Stimulated activated CD8-positive, alpha-beta memory T cell treated with anti-CD3 and anti-CD28 coated beads, Interleukin-15, amount 100 ng/mL, for 4 hours (primary cell): ENCODE data around the gene NCK1.

ENCODE experiments used
- DNase-seq, 2 donors: peaks; one replicate each; pipeline ENCODE4 v3.0.0-alpha.2; 2020; ENCODE audit warnings: low read depth in 2 of 2

NCK1 gene

DNA sequence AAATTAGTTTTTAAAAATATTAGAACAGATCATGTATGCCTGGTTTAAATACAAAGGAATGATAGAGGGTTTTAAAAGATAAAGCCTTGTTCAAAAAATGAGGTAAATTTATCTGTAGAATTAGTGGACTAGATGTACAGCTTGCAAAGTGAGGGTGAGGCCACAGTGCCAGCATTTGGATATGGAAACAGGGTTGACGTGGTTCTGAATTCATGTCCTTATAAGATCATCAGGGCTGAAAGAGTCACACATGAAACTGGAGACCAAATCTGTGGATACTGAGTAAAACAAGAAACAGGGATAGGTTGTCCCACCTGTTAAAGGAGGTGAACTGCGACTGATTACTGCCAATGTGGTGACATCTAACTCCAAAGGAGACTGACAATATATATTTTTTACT, 46.3 kb downstream of the NCK1 start:
- DNase-seq = no peak

DNA sequence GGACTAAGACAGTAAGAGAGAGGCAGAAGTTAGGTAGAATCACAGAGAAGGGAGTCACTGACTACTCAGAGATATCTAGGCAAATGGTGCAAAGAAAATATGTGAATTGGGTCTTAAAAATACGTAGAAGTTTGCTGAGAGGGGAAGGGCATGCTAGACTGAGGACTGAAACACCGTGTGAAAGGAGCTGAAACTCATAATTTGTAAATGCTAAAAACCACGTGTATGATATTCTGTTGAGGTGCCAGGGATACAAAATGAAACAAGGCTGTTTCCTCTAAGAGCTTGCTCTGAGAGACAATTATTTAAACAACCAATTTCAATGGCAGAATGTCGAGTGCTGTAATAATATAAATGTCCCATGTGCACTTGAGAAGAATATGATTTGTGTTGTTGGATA, 47.2 kb downstream of the NCK1 start:
- DNase-seq = no peak

DNA sequence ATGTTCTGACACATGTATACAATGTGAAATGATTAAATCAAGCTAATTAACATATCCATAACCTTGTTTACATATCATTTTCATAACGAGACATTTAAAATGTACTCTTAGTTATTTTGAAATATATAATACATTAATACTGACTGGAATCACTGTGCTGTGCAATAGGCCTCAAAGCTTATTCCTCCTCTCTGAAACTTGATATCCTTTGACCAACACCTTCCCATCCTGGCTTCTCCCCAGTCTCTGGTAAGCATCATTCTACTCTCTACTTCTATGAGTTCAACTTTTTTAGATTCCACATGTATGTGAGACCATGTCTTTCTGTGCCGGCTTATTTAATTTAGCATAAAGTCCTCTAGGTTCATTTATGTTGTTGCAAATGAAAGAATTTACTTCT, 48.7 kb downstream of the NCK1 start:
- DNase-seq = no peak

DNA sequence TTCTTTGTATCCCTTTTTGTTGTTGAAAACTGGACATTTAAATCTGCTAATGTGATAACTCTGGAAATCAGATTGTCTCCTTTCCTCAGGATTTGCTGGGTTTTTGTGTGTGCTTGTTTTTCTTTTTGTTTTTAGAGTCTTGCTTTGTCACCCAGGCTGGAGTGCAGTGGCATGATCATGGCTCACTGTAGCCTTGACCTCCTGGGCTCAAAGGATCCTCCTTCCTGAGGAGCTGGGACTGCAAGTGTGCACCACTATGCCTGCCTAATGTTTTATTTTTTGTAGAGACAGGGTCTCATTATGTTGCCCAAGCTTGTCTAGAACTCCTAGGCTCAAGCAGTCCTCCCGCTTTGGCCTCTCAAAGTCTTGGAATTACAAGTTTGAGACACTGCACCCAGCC, 51.2 kb downstream of the NCK1 start:
- DNase-seq = no peak

DNA sequence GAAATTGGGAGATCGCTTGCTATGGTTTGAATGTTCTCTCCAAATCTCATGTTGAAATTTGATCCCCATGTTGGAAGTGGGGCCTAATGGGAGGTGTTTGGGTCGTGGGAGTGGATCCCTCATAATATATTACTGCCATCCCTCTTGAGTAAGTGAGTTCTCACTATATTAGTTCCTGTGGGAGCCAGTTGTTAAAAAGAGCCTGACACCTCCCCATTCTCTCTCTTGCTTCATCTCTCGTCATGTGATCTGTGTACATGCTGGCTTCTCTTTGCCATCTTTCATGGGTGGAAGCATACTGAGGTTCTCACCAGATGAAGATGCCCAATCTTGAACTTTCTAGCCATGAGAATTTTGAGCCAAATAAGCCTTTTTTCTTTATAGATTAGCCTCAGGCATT, 52.7 kb downstream of the NCK1 start:
- DNase-seq = no peak

DNA sequence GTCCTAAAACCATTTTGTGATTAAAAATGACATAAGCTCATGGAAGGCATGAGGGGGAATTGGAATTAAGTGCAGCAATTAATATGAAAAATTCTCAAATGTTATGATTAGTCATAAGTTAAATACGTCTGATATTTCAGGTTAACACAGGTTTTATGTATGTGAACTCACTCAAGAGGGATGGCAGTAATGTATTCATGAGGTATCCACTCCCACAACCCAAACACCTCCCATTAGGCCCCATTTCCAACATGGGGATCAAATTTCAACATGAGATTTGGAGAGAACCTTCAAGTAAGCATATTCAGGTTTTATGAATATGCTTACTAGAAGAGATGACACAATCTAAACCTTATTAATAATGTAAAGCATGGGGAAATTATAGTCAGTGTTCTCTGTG, 54.2 kb downstream of the NCK1 start:
- no peak for DNase-seq

DNA sequence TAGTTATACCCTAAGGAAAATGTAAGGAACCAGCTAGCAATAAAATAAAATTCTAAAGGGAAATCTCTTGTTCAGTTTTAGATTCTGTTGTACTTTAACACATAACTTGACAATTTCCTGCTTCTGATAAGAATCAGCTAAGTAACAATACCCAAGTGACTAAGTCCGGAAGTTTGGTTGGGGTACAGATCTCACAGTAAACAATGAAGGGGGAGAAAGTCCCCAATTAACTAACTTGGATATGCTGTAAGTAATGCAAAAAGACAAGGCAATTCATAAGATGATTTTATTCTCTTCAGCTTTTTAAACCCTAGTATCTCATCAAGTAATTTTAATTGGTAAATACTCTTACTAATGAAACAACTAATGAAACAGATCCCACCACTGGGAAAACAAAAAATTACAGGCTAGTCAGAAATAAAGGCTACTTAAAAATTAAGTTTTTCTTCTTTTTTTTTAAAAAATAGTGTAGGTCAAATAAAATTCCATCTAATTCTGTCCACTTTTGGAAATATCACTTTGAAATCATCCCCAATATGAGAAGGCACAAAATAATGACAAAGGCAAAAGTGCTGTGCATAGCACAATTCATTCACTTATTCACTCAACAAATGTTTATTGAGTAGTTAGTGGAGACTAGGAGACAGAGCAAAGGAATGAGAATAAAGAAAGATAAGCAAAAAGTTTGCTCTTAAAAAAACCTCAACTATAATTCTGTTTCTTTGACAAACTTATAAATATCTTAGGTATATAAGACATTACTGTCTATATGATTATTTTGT, 58.0 kb downstream of the NCK1 start:
- DNase-seq = no peak

DNA sequence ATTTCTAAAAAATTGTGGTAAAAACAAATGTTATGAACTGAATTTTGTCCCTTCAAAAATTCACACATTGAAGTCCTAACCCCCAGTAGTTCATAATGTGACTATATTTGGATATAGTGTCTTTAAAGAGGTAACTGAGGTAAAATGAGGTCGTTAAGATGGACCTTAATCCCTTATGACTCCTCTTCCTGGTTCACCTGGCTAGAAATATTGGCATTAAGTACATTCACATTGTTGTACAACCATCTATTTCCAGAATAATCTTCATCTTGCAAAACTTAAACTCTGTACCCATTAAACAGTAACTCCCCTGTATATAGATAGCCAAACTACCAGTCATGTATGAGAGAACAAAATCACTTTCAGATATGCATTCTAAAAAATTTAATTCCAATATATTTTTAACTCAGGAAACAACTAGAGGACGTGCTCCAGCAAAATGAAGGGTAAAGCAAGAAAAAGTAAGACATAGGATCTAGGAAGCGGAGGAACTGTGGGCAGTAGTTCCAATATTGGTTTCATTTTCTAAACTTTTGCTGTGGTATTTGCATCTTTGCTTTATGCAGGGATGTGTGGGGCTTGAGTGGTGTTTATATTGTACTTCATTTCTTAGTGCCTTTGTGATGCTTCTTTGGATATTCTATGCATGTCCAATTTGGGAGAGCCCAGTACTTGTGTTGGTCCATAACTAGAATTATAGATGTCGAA, 59.0 kb downstream of the NCK1 start:
- DNase-seq = no peak

DNA sequence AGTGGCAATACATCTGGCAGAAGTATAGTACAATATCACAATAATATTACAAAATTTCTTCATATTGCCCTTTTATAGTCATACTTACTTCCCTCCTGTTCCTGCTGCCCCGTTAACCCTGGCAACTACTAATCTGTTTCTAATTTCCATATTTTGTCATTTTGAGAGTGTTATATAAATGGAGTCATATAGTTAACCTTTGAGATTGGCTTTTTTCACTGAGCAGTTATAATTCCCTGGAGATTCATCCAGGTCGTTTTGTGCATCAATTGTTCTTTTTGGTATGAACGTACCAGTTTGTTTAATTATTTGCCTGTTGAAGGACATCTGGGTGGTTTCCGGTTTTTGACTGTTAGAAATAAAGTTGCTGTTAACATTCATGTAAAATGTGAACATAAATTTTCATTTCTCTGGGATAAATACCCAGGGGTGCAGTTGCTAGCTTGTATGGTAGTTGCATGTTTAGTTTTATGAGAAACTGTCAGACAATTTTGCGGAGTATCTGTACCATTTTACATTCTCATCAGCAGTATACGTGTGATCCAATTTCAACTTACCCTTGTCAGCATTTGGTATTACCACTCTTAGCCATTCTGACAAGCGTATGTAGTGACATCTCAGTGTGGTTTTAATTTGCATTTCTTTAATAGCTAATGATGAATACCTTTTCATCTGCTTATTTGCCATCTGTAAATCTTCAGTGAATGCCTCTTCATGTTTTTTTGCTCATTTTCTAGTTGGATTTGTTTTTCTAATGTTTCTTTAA, 63.6 kb downstream of the NCK1 start:
- DNase-seq = no peak

DNA sequence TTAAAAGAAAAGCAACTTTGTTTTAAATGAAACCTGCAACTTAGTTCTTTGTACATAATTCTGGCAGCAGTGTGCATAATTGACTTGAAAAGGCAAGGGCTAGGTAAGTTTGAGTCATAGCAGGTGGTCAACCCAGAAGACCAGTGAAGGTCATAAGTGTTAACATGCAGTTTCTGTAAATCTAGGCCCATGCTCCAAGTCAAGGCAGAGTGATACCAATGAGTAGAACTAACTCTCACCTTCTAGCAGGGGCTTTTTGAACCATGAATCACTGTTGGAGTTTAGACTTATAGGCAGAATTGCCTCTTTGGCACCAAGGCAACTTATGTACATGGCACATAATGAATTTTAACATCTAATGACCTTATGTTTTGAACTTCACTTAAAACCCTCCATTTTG, 66.2 kb downstream of the NCK1 start:
- no peak for DNase-seq

DNA sequence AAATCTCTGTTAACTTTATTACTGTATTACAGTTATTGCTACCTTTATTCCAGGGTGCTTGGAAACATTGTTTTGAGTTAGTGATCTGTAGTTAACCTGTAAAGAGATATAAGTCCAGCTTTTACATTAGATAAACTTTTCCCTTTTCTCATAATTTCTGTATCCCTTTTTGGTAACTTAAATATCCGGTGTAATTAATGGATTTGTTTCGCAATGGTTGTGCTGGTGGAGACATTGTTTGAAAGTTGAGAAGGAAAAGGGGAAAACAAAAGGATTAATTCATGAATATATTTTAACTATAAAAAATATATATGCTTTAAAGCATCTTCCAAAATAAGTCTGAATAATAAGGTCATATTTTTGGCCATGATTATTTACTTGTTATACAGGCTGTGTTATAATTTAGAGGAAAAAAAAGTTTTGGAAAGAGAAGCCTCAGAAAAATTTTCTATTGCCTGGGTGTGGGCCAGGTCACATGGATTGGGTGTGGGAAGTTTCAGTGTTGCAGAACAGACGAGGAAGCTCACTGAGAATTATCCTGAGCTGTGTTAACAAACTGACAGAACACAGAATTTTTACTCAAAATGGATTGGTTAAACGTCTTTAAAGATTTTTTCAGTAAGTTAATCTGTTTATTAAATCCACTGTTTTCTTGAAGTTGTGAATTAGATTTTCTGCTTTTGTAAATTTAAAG, 68.1 kb downstream of the NCK1 start:
- DNase-seq = no peak

DNA sequence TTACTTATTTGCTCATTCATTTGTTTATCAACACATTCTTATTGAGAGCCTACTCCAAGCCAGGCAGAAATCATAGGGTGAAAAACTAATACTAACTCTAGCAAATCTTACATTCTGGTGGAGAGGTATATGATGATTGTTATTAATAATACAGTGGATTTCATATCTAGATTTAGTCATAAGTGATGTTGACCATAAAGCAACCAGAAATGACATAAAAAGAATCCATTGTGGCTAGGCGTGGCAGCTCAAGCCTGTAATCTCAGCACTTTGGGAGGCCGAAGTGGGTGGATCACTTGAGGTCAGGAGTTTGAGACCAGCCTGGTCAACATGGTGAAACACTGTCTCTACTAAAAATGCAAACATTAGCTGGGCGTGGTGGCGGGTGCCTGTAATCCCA, 69.6 kb downstream of the NCK1 start:
- DNase-seq = no peak

DNA sequence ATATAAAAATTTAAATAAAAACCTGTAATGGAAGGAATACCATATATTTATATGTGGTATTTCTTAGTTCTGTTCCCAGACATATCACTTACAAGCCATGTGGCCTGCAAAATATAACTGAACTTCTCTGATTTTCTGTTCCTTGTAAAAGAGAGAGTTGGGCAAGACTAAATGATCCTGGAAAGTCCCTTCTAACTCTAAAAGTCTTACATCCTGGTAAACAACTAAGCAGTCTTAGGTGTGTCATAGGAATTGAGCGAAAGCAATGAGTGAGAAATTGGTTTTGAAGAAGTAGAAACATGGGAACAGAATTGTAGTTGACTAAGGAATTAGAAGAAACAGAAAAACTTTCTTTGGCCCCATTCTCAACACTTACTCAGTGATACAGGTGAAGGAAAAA, 70.5 kb downstream of the NCK1 start:
- DNase-seq = no peak

DNA sequence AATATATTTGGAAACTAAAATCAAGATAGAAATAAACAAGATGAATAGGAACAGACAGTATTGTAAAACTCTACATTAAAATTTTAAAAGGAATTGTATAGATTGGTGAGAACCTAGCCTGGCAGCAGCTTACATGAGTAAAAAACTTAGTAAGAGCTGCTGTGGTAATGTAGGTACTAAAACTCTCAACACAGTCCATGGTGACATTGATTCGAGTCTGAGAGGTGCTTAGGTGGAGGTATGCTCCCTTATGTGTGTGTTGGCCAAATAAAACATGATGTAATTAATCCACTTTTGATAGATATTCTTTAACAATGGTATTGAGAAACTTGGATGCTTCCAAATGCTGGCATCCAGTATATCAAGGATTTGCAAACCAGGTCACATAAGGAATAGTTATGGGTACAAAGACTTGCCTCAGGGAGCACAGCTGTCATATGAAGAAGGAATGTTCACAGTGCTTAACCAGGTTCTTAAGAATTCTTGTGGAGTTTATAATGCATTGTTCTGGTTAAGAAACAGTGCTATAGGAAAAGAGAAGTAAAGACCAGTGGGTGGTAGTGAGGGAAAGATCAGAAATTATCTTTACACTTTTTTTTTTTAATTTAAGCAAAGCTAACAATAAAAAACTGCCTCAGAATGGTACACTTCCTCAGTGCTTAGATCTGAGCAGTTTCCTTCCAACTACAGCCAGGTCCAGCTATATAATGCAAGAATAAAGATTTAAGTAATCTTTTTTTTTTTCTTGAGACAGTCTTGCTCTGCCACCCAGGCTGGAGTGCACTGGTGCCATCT, 71.2 kb downstream of the NCK1 start:
- DNase-seq = no peak

DNA sequence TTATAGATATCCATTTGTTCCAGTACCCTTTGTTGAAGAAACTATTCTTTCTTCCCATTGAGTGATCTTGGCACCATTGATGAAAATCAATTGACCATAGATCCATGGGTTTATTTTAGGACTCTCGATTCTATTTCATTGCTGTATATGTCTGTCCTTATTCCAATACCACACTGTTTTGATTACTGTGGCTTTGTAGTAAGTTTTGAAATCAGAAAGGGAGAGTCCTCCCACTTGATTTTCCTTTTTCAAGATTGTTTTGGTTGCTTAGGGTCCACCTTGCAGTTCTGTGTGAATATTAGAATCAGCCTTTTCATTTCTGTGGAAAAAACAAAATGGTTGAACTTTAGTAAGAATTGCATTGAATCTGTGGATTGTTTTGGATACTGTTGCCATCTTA, 75.2 kb downstream of the NCK1 start:
- DNase-seq = no peak

DNA sequence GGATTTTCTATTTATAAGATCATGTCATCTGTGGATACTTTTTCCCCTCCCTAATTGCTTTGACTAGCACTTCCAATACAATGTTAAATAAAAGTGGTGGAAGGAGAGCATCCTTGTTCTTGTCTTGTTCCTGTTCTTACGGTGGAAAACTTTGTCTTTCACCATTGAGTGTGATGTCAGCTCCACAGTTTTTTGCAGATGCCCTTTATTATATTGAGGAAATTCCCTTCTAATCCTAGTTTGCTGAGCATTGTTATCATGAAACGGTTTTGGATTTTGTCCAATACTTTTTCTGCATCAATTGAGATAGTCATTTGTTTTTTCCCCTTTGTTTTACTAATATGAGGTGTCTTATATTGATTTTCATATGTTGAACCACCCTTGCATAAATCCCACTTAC, 75.8 kb downstream of the NCK1 start:
- no peak for DNase-seq

DNA sequence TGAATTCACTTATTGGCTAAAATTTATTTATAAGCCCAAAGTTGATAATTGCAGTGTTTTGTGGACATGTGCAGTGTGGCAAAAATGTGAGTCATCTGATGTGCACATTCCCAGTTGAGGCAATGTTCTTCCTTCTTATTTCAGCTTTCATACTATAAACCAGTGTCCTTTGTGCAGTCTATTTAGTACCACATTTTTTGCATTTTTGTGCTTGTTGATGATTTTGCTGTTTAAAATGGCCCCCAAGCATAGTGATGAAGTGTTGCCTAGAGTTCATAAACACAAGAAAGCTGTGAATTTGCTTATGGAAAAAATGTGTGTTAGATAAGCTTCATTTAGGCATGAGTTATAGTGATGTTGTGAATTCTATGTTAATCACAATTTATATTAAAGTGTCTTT, 76.3 kb downstream of the NCK1 start:
- no peak for DNase-seq

DNA sequence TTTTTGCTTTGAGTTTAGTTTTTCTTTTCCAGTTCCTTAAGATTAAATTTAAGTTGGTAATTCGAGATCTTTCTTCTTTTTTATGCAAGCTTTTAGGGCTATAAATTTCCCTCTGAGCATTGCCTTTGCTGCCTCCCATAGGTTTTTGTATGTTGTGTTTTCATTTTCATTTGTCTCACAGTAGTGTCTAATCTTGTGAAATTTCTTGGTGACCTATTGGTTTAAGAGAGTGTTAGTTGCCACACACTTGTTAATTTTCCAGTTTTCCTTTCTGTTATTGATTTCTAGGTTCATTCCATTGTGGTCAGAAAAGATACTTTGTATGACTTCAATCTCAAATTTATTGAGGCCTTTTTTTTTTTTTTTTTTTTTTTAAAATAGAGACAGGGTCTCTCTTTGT, 77.5 kb downstream of the NCK1 start:
- no peak for DNase-seq

DNA sequence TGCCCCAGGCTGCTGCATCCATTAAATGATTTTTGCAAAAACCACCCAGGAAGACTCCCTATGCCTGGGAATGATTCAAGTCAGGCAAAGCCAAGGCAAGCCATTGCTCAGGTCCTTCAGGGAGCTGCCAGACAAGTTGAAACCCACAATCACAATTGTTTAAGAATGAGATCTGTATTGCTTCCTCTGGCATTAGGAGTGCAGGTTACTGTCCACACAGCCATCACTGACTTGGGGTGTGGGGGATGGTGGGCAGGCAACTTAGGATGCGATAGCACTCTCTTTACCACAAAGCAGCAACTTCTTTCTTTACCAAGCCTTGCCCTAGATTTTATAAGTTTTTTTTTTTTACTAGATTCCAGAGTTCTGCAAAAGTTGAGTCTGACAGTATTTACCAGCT, 80.8 kb downstream of the NCK1 start:
- no peak for DNase-seq

DNA sequence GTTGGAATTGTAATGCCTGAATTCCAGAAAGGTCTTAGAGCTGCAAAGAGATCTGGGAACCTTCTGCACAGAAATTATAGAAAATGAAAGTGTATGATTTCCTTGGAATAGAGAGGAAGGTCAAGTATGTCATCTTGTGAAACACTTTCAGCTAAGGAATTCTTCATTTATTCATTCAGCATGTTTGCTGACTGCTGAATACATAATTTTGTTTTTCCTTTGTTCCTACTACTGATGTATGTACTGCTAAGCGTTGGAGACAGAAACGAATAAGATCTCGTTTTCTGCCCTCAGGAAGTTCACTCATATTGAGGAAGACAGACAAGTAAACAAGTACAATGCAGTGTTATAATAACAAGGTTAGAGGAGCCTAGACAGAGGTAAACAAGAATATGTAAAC, 81.4 kb downstream of the NCK1 start:
- DNase-seq = no peak

DNA sequence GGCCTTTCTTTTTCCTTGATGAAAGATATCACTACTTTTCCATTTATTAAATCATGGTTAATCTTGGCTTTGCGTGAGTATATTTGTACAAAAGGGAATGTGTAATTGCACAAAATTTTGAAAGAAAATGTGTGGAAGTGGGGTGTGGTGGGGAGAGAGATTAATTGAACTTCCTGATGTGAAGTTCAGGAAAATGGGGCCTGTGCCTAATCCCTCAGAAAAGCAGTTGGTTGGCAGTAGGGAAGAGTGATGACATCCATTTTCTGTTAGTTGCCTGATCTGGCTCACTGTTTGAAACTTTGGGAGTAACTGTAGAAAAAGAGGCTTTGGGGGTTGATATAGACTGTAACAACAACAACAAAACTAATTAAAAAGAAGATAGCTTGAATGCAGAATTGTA, 85.0 kb downstream of the NCK1 start:
- DNase-seq = no peak

DNA sequence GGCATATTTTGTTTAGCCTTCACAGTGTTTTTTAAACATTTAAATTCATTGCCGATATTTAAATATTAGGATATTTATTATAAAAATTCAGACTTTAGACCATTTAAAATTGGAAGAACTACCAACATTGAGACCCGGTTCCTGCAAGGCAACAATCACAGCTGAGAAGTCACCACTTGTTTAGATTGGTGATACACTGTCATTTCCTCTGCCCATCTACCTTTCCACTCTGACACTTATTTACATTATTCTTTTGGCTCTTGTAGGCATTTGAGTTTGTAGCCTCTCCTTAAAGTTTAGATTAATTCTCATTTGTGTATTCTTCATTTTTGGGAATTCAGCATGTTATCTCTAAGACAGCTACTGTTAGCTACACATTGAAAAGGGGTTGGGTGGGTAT, 85.5 kb downstream of the NCK1 start:
- DNase-seq = no peak
